Dermis lymphatic vessel endothelial cell (primary cell): ENCODE data around the gene ZFP2. TPM values are rescaled to one million over a fixed set of nuclear protein-coding genes. Genes with fewer than 3 reads are reported as not detected.

Experiments
- total RNA-seq: library from RNA; depleted of rRNA; stranded (reverse); fragments of >200 nt; gene quantifications from 2 replicates; pipeline ENCODE4 v1.2.1, GENCODE V29; 2014

The ZFP2 gene
- 0.33 and 0.52 TPM in 2 replicates for total RNA-seq

DNA sequence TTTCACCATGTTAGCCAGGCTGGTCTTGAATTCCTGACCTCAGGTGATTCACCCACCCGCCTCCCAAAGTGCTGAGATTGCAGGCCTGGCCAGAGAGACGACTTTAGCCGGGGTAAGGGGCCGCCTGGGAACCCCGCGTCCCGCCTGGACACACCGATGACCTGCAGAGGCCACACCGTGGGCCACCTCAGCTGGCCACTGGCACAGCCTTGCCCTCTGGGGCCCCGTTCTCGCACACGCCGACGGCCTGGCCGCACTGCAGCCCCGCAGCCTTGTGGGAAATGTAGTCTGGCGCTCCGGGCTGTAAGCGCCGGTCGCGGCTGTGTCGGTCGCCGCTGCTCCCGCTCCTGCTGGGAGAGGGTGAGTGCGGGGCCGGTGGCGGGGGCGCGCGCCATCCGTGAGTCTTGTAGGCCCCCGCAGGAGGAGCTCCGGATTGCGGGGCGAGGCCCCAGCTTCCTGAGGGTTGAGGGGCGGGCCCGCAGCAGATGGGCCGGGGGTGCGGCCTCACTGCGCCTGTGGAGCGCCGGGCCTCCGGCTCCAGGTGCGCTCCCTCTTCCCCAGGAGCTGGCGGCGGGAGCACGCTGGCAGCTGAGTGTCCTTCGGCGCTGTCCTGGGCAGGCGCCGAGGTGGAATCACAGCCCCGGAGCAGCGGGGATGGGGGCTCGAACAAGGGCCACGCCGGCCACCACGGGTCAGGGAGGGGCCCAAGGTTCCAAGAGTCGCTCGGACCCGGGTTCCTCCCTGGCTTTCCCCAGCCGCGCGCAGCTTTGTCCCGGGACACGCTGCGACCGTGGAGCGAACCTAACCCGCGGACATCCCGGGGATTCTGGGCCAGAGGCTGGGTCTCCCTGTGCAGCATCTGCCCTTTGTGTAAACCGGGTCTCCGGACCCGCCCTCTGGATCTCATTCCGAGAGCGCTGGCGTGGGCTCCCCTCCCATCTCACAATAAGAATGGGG, at the start of gene ZFP2:
Gene ZFP2 (plus strand): TSS at position 299 of the 957 bp plus-strand sequence. CDS start 35,401 bp downstream, outside the sequence.

DNA sequence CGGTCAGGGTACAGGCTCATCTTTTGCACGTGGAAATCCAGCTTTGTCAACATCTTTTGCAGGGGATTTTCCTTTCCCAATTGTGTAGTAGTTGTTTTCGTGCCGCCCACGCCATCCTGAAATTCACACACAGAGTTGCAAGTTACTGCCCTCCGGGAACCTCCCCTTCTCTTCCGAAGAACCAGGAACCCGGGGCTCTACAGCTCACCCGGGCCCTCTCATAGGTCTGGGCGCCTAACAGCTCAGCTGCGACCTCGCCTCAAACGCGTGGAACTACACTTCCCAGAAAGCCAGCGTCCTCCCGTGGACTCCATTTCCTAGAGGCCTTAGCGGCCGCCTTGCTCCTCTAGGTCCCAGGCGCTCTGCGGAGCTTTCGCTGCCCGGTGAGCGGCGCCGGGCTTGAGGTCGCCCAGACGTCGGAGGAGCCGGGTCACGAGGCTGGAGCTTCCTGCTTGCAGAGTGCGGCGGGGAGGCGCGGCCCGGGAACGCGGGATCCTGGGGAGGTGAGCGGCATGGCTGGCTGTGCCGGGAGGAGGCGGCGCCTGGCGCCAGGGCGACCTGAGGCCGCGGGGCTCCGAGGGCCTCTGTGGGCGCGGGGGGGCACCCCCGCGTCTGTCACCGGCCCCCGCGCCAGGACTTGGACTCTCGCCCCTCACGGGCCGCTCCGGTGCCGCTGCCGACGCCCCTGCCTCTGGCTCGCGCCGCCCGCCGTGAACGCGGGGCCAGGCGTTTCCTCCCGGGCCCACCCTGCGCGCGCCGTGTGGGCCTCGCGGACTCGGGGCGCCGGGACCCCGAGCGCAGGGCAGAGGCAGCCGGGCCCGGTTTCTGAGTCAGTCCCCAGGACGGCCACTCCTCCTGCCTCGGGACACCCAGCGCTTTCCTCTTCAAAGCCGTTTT, 35.8 kb upstream of the ZFP2 start, which contains the start of gene ZNF354B:
Gene ZNF354B (plus strand): TSS at position 329 of the 897 bp plus-strand sequence. CDS start 1,095 bp downstream, outside the sequence.

GRCh38 chr5:178940569-178941360, 45.1 kb downstream of the ZFP2 start, which contains the start of gene ZNF454:
Gene ZNF454 (plus strand): TSS chr5:178941198. CDS start chr5:178942792, 1,594 bp downstream.

Other genes with a start within 250 kb of the ZFP2 start
- 6.9 and 7.5 TPM in 2 replicates for gene ZNF354A, start 165.3 kb upstream of the ZFP2 start, total RNA-seq
- gene ZNF354B, start 36.0 kb upstream of the ZFP2 start, total RNA-seq = 7.3 and 10.8 TPM in 2 replicates
- gene ZNF454, start 45.3 kb downstream of the ZFP2 start, total RNA-seq = 0.09 and 0.11 TPM in 2 replicates
- gene GRM6, start 99.4 kb downstream of the ZFP2 start, total RNA-seq = not detected in 2 replicates
- 3.8 and 6.4 TPM in 2 replicates for gene ZNF879, start 127.9 kb downstream of the ZFP2 start, total RNA-seq
- 6.2 and 7.7 TPM in 2 replicates for gene ZNF354C, start 164.5 kb downstream of the ZFP2 start, total RNA-seq